DLD1 (cell line): ENCODE data around the gene SOS2.

Source experiments
- in situ Hi-C: cut with HindIII; loops from 2 replicates; pipeline ENCODE4 v1.10.0; 2017; ENCODE audit warnings: low sequenced_read_pairs

SOS2 gene

DNA sequence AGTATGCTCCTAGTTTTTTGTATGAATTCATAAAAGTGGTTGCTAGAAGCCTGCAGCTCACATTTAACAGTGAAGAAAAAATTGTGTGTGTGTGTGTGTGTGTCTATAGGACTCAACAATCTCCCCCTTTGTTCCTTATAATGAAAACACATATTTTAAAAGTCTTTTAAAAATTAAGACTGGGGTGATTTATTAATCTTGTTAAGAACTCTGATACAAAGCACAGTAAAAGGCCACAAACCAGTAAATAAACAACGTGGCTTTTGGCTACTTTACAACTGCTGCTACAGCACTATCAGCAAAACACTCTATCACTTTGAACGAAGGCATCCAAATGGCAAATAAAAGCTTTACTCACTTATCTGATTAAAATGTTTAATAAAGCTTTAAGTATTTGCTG, 114.4 kb downstream of the SOS2 start:
- in situ Hi-C loops: no loop called here

DNA sequence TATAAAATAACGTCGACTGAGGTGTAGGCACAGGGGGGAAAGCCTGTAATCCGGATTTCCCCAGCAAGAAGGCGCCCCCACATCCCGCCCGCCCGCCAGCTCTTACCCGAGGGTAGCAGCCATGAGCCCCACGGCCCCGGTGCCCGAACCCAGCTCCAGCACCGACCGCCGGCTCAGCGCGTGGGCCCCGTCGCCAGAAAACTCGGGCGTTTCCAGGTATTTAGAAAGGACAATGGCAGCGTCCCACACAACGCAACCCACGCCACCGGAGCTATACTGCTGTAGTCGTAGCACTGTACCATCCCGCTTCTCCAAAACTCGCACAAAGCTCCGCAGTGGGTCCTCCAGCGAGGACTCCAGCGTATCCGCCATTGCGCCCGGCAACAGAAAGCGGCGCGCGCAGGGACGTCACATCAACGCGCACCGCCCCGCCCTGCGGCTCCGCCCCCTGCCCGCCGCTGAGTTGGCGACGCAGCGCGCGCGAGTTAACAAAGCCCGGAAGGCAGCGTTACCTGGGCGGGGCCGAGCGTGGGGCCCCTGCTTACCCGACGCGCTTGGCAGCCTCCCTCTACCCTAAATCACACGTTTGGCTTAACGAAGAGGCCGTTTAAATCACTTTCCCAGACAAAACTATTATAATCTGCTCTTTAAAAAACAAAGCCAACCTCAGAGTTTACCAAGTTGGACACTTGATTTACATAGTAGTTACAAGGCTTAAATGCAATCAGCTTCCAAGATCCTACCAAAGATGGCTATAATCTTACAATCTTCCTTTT, 115.0 kb downstream of the SOS2 start, which contains the start of gene VCPKMT:
Gene VCPKMT (minus strand): TSS at position 392 of the 776 bp plus-strand sequence. CDS start 20 bp downstream, at position 372.
- in situ Hi-C loops: no loop called here

DNA sequence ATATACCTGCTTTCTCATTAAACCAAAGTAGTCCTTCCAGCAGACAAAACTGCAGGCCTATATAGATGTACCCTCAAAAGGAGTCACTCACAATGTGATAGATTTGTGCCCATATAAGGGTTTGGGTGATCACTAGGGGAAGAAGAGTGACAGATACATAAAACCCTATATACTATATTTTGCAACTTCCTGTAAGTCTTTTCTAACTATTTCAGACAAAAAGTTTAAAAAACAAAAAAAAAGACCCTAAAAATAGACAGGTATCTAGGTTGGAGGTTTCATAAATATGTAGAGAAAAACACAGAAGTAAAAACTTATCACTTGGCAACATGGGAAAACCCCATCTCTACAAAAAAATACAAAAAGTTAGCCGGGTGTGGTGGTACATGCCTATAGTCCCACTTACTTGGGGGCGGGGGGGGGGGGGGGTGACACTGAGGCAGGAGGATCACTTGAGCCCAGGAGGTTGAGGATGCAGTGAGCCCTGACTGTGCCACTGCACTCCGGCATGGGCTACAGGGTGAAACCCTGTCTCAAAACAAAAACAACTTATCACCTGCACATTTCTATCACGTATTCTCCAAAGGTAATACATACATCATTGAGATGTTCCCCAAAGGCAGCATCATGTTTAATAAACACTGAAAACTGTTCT, 117.9 kb downstream of the SOS2 start:
- in situ Hi-C loops: no loop called here

DNA sequence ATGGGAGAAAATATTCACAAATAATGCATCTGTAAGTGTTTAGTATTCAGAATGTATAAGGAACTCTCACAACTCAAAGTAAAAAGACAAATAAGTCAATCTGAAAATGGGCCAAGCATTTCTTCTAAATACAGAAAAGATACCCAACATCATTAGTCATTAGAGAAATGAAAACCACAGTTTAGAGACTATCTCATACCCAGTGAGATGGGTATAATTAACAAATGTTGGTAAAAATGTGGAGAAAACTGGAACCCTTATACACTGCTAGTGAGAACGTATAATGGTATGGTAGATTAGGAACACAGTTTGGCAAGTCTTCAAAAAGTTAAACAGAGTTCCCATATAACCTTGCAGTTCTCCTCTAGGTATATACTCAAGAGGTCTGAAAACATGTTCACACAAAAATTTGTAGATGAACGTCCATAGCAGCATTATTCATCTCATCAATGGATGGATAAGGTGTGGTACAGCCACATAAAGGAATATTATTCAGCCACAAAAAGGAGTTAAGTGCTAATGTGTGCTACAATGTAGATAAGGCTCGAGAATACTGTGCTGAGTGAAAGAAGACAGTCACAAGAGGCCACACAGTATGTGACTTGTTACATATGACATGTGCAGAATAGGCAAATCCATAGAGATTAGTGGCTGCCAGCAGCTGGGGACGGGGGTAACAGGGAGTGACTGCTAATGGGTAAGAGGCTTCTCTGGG, 120.9 kb downstream of the SOS2 start:
- in situ Hi-C loops: no loop called here

DNA sequence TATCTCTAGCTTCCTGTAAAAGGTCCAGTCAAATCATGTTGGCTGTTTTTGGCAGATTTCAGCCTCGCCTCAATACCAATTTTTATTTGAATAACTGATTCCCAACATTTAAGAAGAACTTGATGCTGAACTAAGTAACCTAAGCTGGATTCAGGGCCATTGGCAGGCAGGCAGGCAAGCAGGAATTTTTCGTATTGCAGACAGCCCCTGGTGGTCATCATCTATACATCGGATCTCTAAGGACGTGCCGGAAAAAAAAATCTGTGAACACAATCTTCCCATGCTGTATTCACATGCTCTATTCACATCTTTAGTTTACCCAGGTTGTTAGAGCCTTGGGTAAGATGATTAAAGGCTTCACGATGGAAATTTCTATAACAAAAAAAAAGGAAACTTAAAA, 122.0 kb downstream of the SOS2 start:
- in situ Hi-C loops: no loop called here

DNA sequence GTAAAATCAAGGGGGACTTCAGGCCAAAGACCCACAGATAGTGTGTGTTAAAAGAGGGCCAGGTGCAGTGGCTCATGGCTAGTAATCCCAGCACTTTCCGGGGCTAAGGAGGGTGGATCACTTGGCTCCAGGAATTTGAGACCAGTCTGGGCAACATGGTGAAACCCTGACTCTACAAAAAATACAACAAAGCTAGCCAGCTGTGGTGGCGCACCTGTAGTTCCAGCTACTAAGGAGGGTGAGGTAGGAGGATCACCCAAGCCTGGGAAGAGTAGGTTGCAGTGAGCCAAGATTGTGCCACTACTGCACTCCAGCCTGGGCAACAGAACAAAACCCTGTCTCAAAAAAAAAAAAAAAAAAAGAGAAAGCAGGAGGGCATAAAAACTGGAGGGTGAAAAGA, 123.5 kb downstream of the SOS2 start:
- in situ Hi-C loops: no loop called here

DNA sequence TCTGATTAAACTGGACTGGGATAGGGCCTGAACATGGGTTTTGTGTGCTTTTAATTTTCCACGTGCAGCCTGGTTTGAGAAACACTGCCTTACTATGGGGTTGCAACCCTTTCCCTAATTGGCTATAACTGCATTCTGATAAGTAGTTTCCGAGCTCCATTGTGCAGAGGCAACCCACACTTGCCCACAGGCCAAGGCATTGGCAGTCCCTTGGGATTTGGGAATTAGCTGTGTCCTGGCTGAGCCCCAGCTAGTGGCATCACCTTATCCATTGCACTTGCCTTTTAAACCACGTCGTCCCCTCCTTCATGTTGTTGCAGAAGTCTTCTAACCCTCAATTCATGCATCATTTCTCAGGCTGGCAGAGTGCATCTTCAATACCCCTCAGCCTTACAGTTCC, 125.2 kb downstream of the SOS2 start:
- in situ Hi-C loops: no loop called here

DNA sequence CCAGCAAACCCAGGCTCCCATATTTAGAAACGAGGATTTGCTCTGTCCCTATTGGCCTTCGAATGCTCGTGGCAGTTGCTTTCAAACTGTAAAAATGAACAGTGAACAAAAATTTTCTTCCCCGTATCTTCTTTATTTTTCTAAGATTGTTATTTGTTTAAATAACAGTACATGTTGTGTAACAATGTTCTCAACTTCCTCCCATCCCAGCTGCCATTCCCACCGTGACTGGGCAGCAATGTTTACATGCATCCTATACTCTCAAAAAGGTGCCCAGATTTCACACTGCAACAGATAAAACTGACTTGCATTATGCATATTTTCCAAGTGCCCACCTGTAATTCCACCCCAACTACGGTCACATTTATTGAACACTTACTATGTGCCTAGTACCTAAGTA, 127.8 kb downstream of the SOS2 start:
- in situ Hi-C loops: no loop called here

DNA sequence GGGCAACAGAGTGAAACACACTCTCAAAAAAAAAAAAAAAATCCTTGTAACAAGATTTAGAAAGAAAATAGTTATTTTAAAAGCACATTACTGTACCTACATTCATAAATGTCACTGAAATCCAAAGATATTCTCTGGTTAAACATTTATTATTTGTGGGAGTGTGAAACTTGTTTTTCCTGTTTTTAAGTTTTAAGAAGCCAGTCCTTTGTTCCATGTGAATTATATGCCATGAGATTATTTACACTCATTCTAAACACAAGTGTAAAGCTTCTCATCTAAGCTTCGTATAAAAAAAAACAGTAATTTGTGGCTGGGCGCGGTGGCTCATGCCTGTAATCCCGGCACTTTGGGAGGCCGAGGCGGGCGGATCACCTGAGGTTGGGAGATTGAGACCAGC, 130.0 kb downstream of the SOS2 start:
- in situ Hi-C loops: no loop called here

DNA sequence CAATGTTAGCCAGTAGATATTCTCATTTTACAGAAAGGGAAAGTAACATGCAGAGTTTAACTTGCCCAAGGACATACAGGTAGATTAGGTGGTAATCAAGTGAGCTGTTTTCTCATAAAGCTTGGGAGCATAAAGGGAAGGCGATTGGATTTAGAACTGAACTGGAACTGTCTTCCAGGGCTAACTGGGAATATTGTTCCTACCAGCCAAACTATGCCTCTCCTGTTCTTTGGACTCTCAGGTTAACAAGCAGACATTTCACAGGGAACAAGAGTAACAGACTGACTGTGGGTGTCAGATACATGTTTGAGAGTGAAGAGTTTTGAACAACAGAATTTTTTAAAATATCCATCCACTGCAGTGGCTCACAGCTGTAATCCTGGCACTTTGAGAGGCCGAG, 130.6 kb downstream of the SOS2 start:
- in situ Hi-C loops: no loop called here

DNA sequence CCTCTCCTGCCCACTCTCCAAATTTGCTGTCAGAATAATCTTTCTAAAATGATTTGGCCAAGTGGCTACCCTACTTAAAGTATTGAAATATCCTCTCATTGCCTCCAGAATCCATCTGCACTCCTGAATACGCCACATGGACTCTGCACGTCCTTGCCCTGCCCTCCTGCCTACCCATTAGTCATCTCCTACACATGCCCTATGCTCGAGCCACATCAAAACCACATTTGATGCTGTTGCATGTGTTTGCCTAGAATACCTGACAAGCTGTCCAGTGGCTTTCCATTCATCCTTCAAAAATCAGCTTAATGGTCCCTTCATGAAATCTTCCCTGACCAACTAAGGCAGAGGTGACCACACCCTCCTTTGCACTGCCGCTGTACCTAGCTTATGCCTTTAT, 132.0 kb downstream of the SOS2 start:
- in situ Hi-C loops: no loop called here

DNA sequence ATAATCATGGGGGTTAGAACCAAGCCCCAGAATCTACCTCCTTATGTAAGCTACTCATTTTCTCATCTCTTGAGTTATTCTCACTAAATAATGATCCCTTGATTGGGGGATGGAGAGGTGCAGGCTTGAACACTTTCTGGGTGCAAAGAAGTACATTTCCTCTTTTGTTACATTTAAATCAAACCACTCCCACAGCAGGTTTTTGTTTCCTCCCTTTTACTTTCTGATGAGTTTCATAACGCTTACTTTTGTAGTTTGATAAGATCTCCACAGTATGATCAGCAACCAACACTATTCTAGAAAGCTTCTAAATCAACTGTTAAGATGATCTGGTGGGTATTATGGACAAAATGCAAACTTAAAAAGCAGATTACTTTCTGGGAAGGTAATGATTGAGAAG, 135.5 kb downstream of the SOS2 start:
- in situ Hi-C loops: no loop called here

DNA sequence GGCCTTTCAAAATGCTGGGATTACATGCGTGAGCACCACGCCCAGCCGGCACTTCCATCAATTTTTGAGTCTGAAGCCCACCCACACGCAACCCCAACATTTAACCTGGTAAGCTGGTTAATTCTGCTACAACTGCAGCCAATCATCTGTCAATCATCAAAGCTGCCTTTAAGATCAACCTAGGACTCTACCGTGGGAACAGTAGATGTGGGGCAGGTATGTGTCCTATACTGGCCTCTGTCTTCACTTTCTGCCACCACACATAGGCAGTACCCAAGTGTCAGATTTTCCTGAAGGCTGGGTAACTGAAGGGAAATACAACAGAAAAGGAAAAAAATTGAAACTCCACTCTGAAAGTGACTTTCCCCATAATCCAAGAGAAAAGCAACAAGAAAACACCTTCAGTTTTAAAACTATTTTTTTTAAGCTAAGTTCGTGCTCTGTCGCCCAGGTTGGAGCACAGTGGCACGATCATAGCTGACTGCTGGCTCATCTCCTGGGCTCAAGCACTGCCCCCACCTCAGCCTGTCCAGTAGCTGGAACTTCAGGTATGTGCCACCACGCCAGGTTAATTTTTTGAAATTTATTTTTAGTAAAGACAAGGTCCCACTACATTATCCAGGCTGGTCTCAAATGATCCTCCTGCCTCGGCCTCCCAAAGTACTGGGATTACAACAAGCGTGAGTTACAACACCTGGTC, 137.2 kb downstream of the SOS2 start:
- in situ Hi-C loops: no loop called here

DNA sequence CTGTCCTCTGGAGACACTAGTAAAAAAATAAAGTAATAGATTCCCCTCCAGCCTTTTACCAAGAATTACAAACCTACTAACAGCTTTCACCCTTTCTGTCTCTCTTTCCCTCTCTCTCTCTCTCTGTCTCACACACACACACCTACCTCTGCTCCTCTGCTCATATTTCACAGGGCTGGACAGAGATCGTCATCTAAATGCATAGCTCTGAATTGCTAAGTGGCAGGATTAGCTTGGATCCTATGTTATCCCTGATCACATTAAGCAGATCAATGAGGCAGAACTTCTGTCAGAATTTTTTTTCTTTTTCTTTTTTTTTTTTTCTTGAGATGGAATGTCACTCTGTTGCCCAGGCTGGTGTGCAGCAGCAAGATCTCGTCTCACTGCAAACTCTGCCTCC, 137.9 kb downstream of the SOS2 start:
- in situ Hi-C loops: no loop called here

DNA sequence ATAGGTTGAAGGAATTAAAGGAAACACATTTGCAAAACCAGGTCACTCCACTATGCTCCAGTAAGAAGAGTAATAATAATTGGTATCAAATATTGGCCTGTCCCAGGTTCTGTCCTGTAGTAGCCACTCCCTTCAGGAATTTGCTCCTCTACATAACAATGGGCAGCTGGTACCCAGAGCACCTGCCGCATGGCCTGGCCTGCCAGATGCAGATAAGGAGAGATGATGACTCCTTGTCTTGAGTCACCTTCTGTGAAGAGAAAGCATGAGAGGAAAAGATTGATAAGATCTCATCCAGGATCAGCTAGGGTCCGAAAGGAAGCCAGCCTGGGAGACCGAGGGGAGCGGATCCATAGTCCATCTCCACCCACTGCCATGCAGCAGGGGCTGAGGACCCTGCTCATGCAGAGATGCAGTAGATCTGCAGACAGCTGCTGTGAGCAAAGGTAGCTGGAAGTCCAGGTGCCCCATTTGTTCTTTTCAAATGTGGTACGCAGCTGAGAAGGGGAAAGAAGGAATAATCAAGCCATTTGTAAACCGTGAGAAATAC, 139.3 kb downstream of the SOS2 start:
- in situ Hi-C loops: no loop called here

DNA sequence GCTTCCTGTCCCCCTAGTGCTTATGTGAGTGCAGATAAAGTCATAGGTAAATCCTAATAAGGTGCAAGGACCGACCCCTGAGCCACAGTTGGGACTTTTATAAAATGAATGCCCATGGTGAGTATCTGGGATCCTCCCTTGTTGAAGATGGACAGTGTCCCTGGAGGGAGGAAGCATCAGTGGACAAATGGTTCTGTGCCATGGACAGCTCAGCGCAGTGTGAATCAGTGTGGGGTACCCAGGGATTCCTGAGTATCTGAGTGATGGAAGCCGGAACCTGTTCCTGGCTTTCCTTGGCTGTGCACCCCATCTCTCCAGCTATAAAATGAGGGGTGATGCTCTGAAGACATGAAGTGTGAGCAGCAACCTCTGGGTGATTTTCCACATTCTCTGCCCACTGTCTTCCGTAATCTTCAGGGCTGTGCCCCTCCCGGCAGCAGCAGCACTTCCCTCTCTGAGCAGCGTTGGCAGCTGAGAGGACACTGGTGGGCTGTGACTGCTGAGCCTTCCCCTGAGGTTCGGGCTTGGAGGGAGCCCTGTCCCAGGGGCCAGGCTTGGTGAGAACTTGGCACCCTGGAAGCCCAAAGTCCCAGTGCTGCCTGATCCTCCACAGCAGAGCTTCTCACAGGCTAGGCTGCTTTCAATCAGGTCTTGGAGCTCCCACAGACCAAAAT, 140.0 kb downstream of the SOS2 start:
- in situ Hi-C loops: no loop called here

DNA sequence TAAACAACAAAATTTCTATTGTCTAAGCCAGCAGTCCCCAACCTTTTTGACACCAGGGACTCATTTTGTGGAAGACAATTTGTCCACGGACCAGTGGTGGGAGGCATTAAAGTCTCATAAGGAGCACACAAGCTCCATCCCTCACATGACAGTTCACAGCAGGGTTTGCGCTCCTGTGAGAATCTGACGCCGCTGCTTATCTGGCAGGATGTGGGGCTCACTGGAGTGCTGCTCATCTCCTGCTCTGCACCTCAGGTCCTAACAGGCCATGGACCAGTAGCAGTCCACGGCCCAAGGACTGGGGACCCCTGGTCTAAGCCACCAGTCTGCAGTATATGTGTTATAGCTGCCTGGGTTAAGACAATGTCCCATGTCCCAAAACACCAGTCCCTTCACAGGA, 142.2 kb downstream of the SOS2 start:
- in situ Hi-C loops: no loop called here

DNA sequence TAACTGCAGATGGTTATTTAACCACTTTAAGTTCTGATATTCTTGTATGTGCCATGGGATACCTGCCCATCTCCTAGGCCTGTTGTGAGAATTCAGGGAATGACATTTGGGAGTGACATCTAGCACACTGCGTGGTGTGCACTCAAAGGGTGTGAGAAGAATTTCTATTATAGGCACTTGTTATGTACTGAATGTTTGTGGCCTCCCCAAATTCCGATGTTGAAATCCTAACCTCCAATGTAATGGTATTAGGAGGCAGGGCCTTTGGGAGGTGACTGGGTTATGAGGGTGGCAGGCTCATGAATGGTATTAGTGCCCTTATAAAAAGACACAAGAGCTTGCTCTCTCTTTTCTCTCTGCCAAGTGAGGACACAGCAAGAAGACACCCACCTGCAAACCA, 142.6 kb downstream of the SOS2 start:
- in situ Hi-C loops: no loop called here

DNA sequence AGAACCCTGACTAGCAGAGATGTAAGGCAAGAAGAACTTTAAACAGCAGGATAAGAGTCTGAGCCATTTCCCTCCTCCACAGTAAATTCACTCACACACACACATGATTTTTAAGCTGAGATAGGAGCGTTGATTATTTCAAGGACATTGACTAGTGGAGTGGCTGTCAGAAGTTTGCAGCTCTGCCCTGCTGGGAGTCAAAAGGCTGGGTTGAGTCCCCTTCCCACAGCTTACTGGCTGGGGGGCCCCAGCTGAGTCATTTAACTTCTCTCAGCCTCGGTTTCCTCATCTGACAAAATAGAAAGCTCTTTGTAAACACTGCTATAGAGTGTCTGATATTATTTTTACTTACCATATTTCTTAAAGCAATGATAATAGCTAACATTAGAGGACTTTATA, 143.3 kb downstream of the SOS2 start:
- in situ Hi-C loops: no loop called here

DNA sequence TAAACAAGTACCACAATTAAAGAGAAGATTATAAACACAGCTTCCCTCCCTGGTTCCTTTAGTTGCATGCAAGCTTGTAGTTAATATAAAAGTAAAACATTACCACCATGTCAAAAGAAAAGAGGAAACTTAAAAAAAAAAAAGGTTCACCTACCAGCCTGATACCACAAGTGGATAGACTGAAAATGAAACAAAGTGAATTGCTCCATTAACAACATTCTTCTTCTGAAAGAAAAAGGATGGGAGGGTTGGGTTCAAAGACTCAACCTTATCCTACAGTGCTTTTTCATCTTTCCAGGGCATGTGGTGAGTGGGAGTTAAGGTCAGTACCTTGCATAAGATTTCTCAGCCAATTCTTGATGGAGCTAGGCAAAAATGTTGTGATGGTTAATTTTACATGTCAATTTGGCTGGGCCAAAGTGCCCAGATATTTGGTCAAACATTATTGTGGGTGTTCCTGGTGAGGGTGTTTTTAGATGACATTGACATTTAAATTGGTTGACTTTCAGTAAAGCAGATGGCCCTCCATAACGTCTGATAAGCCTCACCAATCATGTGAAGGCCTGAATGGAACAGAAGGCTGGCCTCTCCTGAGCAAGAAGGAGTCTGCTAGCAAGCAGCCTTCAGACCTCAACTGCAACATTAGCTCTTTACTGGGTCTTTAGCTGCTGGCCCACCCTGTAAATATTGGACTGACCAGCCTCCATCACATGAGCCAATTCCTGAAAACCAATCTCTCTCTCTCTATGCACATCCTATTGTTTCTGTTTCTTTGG, 143.8 kb downstream of the SOS2 start:
- in situ Hi-C loops: no loop called here
